GM18502 (cell line): ENCODE measurements around the gene RPP30.

ENCODE experiments used
- ATAC-seq: cut with Tn5 transposase; IDR thresholded peaks from one replicate; pipeline ENCODE4 v1.9.1; 2021; ENCODE audit warnings: mild to moderate bottlenecking; ENCODE audit not compliant: unreplicated experiment, poor library complexity

Gene RPP30

DNA sequence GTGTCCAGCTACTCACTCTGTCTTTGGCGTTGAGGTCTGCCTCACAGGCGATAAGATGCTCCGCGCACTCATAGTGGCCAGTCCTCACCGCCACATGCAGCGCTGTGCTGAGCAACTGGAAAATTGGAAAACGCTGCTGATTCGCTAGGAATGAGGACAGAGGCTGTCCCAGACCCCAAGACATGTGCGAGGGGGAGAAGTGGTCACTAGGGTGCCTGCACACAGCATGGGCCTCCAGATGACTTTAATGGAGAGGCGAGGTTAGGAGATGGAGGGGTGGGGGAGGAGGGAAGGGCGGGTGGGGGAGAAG is 43.9 kb downstream of the RPP30 start:
- no peak for ATAC-seq

DNA sequence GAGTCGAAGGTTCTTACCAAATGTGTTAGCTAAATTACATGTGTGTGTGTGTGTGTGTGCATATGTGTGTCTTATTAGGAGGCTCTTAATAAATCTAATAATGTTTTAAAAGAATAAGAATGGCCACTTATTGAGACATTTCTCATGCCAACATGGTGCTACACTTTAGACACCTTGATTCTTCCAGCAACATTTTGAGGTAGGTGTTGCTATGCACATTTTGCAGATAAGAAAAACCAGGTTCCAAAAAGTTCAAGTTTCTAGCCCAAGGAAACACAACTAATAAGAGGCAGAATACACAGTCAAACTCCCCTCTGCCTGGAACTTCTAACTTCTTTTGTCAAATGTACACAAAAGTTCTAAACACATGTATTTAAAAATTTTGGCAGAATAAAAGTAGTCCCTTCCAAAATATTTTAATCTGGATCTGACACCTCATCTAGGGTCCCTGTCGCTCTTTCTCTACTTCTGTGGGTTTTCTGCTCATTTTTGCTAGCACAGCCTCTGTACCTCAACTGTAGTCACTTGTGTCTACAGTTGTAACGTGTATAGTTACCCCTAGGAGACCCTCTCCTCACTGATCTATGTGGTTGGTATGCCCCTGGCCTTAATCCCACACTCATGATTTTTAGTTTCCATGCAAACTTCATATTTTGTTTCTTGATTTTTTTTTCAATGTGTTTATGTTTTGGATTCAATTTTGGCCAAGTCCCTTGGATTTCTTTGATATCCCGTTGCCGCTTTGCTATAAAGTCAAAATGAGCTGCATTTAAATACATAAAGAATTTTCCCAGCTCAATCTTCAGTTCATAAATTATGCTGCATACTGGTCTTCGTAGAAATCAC is 44.8 kb downstream of the RPP30 start:
- ATAC-seq: no peak

GRCh38 chr10:90917238-90917967 is 45.6 kb downstream of the RPP30 start:
- no peak for ATAC-seq

DNA sequence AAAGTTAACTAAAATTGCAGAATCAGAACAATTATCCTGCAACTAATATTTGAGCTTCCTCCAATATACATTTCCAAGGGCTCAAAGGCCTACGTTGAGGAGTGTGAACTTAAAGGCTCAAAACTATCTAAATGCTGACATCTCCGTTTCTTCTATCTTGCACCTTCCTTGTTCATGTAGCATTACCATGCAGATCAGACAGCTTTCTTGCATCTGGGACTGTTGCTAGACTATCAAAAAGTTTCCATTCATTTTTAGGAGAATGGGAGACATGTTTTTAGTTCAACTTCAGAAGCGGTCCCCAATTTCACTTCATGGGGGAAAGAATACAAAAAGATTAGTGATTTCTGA is 46.2 kb downstream of the RPP30 start:
- no peak for ATAC-seq

DNA sequence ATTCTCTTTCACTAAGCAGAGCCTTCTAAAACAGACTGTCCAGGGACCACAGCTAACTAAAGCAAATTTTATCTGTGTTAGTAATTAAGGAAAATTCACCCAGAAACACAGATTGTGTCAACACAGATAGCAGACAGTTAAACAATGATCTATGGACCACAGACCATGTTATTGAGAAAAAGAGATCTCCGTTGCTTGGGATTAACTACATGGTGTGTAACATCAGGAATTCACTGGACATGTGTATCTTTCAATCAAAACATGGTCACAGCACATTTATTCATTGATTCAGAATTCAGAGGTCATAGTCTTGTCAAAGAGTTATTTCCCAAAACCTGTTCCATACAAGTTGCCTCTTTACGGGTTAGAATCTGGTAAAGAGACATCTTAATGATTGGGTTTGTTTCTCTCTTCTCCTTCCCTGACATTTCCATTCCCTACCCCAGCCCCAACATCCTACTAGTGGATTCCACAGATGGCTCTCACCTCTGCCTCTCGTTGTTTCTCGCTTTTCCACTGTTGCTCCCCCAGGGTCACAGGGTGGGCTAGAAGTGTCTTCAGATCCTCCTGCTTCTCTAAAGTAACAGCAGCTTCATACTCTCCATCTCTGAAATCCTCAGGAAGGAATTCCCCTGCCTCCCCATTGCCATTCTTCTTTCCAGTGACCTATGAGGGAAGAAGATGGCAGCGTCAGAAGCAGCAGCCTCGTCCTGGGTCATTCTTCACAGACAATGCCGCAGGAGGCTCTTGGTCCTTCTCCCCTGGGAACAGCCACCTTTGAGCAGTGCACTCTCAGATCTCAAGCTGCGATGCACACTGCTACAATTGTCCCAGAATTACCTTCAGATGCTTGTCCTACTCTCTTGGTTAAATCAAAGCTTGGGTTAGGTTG is 48.2 kb downstream of the RPP30 start:
- no peak for ATAC-seq

DNA sequence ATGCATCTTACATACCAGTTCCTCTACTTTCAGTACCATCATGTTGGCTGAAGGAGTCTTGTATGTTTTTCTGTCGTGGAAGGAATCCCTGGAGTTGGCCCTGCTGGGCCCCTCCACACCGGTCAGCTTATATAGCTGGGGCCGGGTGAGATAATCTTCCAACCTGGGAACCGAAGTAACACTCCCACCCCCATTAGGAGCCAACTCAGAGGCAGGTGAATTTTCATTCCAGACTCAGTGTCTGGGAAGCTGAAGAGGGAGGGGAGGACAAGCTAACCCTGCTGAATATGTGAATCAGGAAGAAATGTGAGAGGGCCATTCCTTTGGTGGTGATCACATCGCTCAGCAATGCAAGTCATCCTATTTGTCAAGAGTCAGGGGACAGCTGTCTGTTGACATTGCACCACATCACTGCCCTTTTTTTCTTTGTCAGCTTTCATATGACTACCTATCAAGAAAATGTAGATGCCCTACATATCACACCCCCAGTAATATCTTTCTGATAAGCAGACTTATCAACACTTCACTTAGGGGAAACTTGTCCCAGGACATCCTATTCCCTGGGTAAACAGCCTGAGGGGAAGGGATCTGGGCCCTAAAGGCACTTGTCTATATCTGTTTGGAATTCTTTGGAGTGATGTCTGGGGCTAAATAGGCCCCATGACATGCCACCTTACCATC is 49.4 kb downstream of the RPP30 start, which contains the start of gene ANKRD1:
TSS of gene ANKRD1 (minus strand) at position 102 of the 681 bp plus-strand sequence. CDS start at position 42, 60 bp downstream.
- ATAC-seq: no peak

DNA sequence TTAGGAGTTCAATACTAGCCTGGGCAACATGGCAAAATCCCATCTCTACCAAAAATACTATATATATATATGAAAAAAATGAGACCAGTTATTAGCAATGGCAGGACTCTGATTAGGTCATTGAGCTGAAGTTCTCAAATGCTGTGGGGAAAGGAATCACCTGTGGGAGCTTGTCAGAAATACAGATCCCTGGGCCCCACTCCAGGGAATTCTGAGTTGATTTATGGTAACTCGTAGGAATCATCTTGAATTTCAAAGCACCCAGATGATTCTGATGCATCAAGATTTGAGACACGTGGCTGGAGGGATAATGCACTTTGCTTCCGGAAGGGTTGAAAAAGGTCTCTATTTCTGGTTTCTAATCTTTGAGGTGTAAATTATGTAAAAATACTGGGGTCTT is 50.1 kb downstream of the RPP30 start:
- ATAC-seq: no peak

GRCh38 chr10:90923111-90923731 is 51.4 kb downstream of the RPP30 start:
- ATAC-seq: no peak

DNA sequence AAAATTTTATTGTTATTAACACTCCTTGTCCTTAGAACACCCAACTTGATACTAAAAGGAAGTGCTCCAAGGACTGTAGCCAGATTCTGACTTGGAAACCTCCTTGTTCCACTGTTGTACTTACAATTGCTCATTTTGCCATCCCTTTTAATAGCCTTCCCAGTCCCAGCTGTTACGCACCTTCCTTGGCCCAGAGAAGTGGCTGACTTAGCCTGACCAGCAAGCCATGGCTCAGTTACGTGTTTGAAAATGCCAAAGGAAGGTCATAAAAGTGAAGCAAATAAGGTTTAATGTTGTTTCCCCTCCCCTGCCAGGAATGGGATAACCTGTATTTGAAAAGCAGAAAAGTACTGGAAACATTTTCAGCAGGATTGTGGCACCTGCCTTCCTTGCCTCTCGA is 52.8 kb downstream of the RPP30 start:
- no peak for ATAC-seq

DNA sequence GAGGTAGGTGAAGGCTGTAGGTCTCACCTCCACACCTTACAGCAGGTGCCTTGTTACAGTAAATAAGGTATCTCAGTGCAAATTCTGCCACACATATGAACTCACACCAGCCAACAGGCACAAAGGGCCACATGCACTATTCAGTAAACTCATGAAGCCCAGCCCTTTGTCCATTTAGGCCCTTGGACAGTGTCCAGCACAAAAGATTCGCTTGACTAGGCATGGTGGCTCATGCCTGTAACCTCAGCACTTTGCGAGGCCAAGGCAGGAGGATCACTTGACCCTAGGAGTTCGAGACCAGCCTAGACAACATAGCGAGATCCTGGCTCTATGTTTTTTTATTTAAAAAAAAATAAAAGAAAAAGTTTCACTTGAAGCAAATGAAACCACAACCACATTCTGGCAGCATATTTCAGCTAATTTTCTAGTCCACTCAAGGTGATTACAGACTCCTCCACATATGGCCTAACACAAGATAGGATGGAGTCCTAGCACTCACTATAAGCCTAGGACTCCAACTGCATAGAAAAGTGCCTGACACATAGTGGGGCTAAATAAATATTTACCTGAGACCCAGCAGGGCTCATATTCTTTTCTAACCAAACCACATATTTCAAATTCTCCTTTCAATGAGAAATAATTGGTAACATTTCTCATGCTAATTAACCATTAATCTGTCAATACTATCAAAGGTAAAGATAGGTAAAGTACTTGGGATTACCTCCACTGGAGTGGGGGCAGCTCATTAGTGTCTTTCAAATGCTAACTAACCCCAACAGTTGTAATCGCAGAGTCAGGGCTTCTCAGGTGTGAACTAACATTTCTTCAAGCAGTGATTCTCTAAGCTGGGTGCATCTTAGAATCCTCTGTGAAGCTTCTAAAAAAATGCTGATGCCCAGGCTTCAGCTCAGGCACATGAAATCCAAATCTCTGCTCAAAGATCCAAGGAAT is 53.6 kb downstream of the RPP30 start:
- no peak for ATAC-seq

GRCh38 chr10:90927293-90927692 is 55.5 kb downstream of the RPP30 start:
- no peak for ATAC-seq

- ATAC-seq: no peak
These were observed 57.4 kb downstream of the RPP30 start for GRCh38 chr10:90929179-90929578.

DNA sequence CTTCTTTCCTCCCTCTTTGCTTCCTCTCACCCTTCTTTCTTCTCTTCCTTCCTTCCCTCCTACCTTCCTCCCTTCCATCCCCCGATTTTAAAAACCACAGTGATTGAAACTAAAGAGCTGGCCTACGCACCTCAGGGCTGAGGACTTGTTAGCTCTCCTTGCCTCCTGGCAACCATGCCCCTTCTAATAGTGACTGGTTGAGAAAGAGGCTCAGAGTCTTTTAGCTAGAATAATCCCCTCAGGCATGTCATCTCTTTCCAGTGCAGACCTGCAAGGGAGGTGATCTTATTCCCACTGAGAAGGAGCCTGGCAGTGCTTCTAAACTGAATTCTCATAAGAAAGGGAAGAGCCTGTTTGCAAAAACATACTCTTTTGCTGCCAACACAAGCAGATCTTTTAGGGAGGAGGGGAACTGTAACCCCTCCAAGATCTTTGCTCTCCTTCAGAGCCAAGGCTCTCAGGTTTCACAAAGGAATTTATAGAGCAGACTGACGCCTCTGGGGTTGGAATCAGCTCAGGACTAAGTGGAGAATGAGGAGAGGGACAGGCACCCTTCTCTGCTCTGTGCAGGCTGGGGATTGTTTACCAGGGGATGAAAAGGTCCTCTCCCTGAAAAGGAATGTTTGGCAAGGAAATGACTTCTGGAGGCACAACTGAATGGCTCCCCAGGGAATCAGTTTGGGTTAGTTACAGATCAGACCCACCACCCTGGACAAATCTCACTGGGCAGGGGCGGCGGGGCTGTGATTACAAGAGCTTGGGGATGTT is 58.5 kb downstream of the RPP30 start:
- no peak for ATAC-seq

- no peak for ATAC-seq
These were observed 59.4 kb downstream of the RPP30 start for GRCh38 chr10:90930971-90931871.

DNA sequence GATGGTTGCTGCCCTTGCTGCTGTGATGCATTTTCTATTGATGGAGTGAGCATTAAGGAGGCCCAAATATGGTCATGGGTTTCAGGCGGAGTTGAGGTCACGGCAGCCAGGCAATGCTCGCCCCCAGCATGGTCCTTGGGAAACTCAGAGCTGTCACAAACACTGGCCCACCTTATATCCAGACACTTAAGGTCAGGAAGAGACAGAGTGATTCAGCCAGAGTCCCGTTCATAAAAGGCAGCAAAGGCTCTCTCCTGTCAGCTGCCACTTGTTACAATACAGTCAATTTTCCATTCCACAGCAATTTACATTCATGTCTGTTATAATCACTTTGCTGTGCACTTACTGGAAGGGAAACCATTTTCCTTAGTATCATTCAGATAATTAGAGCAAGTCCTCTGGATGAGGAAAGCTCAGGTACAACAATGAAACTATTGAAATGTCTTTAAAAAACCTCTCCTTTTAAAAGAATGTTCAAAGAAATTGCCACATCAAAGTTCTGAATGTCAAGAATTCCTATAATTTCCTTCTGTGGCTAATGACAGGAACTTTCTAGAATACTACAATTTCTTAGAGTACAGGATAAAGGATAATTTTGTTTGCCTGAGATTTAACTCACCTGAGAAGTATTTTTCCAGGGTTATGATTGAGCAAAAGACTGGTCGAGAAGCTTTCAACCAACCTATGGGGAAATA is 64.0 kb downstream of the RPP30 start:
- no peak for ATAC-seq

DNA sequence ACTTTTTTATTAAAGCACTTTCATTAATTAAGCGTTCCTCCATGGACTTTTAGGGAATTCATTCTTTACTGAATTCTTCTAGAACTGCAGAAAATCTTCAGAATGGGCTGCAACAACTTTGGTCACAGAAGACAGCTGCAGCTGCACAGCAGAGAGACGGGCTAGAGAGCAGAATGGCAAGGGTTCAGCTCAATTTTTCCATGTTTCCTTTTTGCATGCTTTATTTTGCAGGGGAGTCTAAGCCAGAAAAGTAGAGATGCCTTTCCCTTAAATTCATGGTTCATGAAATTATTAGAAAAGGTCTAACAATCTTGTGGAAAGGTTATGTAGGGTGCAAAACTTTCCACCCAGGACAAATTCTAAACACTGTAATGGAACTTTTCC is 64.5 kb downstream of the RPP30 start:
- no peak for ATAC-seq
